ENCODE data around the gene DLGAP5. TPM values are rescaled to one million over a fixed set of nuclear protein-coding genes. Genes with fewer than 3 reads are reported as not detected.

DLGAP5 gene
- total RNA-seq, 4 donors from 2014 or later = 0.82 to 11.5 (median 1.3) TPM

GRCh38 chr14:55238019-55238680 lies 46.8 kb upstream of the DLGAP5 start:
- no peaks in the 10 kb centered on the region for H3K4me1 ChIP-seq
- H3K27ac ChIP-seq = no peak overlapping the region
- no peak for TF ChIP-seq CTCF (IDR thresholded peaks at IDR 0.05)
- no peak for TF ChIP-seq POLR2AphosphoS5 (IDR thresholded peaks at IDR 0.05)
- TF ChIP-seq POLR2A (IDR thresholded peaks at IDR 0.05) = no peak
- TF ChIP-seq EP300 (IDR thresholded peaks at IDR 0.05; ENCODE audit: low read depth) = no peak
- H3K4me3 ChIP-seq = no peak overlapping the region
- intact Hi-C loops (cut with DNase I; ENCODE audit: low total_unique reads) (no loop called here), in situ Hi-C loops (cut with MboI; ENCODE audit: low pct_ligation_motif_present in 1 of 4, low pct_unique_long_range_greater_than_20kb in 1 of 4, low sequenced_read_pairs in 3 of 4) (no loop called here)
- peaks cover 30% of the 10 kb centered on the region for H3K27me3 ChIP-seq
- WGBS, 2 donors (ENCODE audit: low coverage in 1 of 2) = 73 to 83% methylated on average over 9 to 12 of the region's 12 CpGs
- H3K36me3 ChIP-seq = no peaks in the 10 kb centered on the region
- no peaks in the 10 kb centered on the region for H3K9me3 ChIP-seq
- DNase-seq = no peak

- Histone ChIP-seq H3K27me3 (no peaks in the 10 kb centered on the region), H3K4me1 (no peaks in the 10 kb centered on the region), H3K36me3 (no peaks in the 10 kb centered on the region), H3K27ac (no peak overlapping the region), H3K4me3 (no peak overlapping the region), H3K9me3 (no peaks in the 10 kb centered on the region)
- in situ Hi-C loops (cut with MboI; ENCODE audit: low pct_ligation_motif_present in 1 of 4, low pct_unique_long_range_greater_than_20kb in 1 of 4, low sequenced_read_pairs in 3 of 4) = no loop called here
- 38 to 44% methylated on average over 3 of the region's 3 CpGs for WGBS, 2 donors (ENCODE audit: low coverage in 1 of 2)
- DNase-seq = no peak
- intact Hi-C loops (cut with DNase I; ENCODE audit: low total_unique reads) = no loop called here
- TF ChIP-seq POLR2AphosphoS5 (IDR thresholded peaks at IDR 0.05) (no peak), CTCF (IDR thresholded peaks at IDR 0.05) (no peak), EP300 (IDR thresholded peaks at IDR 0.05; ENCODE audit: low read depth) (no peak), POLR2A (IDR thresholded peaks at IDR 0.05) (no peak)
Measured at GRCh38 chr14:55233591-55233990, 42.2 kb upstream of the DLGAP5 start.

GRCh38 chr14:55228261-55228660 lies 36.9 kb upstream of the DLGAP5 start:
- TF ChIP-seq CTCF (IDR thresholded peaks at IDR 0.05) (no peak), EP300 (IDR thresholded peaks at IDR 0.05; ENCODE audit: low read depth) (no peak), POLR2AphosphoS5 (IDR thresholded peaks at IDR 0.05) (no peak), POLR2A (IDR thresholded peaks at IDR 0.05) (no peak)
- H3K9me3 ChIP-seq = peaks cover 8 to 9% of the 10 kb centered on the region in 2 donors
- no peak overlapping the region for H3K27ac ChIP-seq
- no peaks in the 10 kb centered on the region for H3K27me3 ChIP-seq
- DNase-seq = no peak
- intact Hi-C loops (cut with DNase I; ENCODE audit: low total_unique reads) (no loop called here), in situ Hi-C loops (cut with MboI; ENCODE audit: low pct_ligation_motif_present in 1 of 4, low pct_unique_long_range_greater_than_20kb in 1 of 4, low sequenced_read_pairs in 3 of 4) (no loop called here)
- no peaks in the 10 kb centered on the region for H3K4me1 ChIP-seq
- WGBS, 2 donors (ENCODE audit: low coverage in 1 of 2) = 84 to 87% methylated on average over 2 of the region's 2 CpGs
- no peaks in the 10 kb centered on the region for H3K36me3 ChIP-seq
- H3K4me3 ChIP-seq = no peak overlapping the region

- H3K27me3 ChIP-seq = no peaks in the 10 kb centered on the region
- H3K4me1 ChIP-seq = no peaks in the 10 kb centered on the region
- no peak for DNase-seq
- H3K9me3 ChIP-seq = peaks cover 8 to 9% of the 10 kb centered on the region in 2 donors
- H3K36me3 ChIP-seq = no peaks in the 10 kb centered on the region
- in situ Hi-C loops (cut with MboI; ENCODE audit: low pct_ligation_motif_present in 1 of 4, low pct_unique_long_range_greater_than_20kb in 1 of 4, low sequenced_read_pairs in 3 of 4) = no loop called here
- H3K4me3 ChIP-seq = no peak overlapping the region
- no peak overlapping the region for H3K27ac ChIP-seq
- no peak for TF ChIP-seq CTCF (IDR thresholded peaks at IDR 0.05)
- TF ChIP-seq POLR2A (IDR thresholded peaks at IDR 0.05) = no peak
- TF ChIP-seq EP300 (IDR thresholded peaks at IDR 0.05; ENCODE audit: low read depth) = no peak
- no peak for TF ChIP-seq POLR2AphosphoS5 (IDR thresholded peaks at IDR 0.05)
- intact Hi-C loops (cut with DNase I; ENCODE audit: low total_unique reads) = no loop called here
Measured at GRCh38 chr14:55223364-55223763, 32.0 kb upstream of the DLGAP5 start.
